Uterus (tissue), 4 donors: Measurements from ENCODE around the gene BID. TPM values are rescaled to one million over a fixed set of nuclear protein-coding genes. Genes with fewer than 3 reads are reported as not detected.

Source experiments
- DNase-seq, 2 donors: peaks; one replicate each; pipeline ENCODE4 v3.0.0-alpha.2; 2019 to 2020
- H3K27ac ChIP-seq, 2 donors: fragments of 200-600 bp; sonication (generic); 1 replicate in 1 of 2; 2 replicates in 1 of 2; pipeline ENCODE4 v1.5.1; 2016 to 2018
- H3K27me3 ChIP-seq, 2 donors: fragments of 200-600 bp; sonication (generic); one replicate each; pipeline ENCODE4 v1.5.1; 2018 to 2019; ENCODE audit warnings: control low read depth in 1 of 2
- H3K36me3 ChIP-seq, 2 donors: fragments of 200-600 bp; sonication (generic); one replicate each; pipeline ENCODE4 v1.5.1; 2019; ENCODE audit warnings: control low read depth in 1 of 2
- H3K4me1 ChIP-seq, 2 donors: fragments of 200-600 bp; sonication (generic); one replicate each; pipeline ENCODE4 v1.5.1; 2018 to 2019; ENCODE audit warnings: control low read depth in 1 of 2
- H3K4me3 ChIP-seq, 2 donors: fragments of 200-600 bp; sonication (generic); 1 replicate in 1 of 2; 2 replicates in 1 of 2; pipeline ENCODE4 v1.5.1; 2018 to 2019; ENCODE audit warnings: mild to moderate bottlenecking in 1 of 2
- H3K9me3 ChIP-seq, 2 donors: fragments of 200-600 bp; sonication (generic); one replicate each; pipeline ENCODE4 v1.5.1; 2019; ENCODE audit warnings: control low read depth in 1 of 2
- CTCF ChIP-seq, 4 experiments: fragments of 200-600 bp in 2 of 4; fragments of 450-650 bp in 2 of 4; sonication (generic) in 2 of 4; IDR thresholded peaks; one replicate each; pipeline ENCODE4 v1.5.1; 2016 to 2019; ENCODE audit warnings: antibody characterized with exemption in 4 of 4, mild to moderate bottlenecking in 2 of 4, moderate library complexity in 1 of 4
- POLR2A ChIP-seq, 2 donors: fragments of 450-650 bp; IDR thresholded peaks; one replicate each; pipeline ENCODE4 v1.6.1; 2016; ENCODE audit warnings: antibody characterized with exemption in 2 of 2, mild to moderate bottlenecking in 1 of 2, moderate library complexity in 1 of 2
- intact Hi-C: fragments of 100-400 bp; cut with DNase I; formaldehyde crosslinking; loops from one replicate; pipeline ENCODE4 v1.15.1; 2023; ENCODE audit warnings: low total_unique reads
- total RNA-seq, 4 donors: library from RNA; depleted of rRNA in 3 of 4; stranded (reverse); fragments of >200 nt in 3 of 4; gene quantifications; one replicate each; pipeline versions ENCODE4 v1.1.0 to v1.2.4, GENCODE V29; 2014 to 2023
- donor health status: DM: yes; HTN: yes; CAD: no.

The BID gene
- total RNA-seq, 4 donors from 2014 or later: 0.77 to 96.2 (median 10.4) TPM

- intact Hi-C loops: no loop called here
- no peak overlapping the region for H3K27ac ChIP-seq
- TF ChIP-seq POLR2A (IDR thresholded peaks at IDR 0.05) (no peak), CTCF (IDR thresholded peaks at IDR 0.05) (no peak)
- no peak overlapping the region for H3K4me3 ChIP-seq
- no peak for DNase-seq
- no peaks in the 10 kb centered on the region for H3K9me3 ChIP-seq
- no peaks in the 10 kb centered on the region for H3K27me3 ChIP-seq
- no peaks in the 10 kb centered on the region for H3K4me1 ChIP-seq
- no peaks in the 10 kb centered on the region for H3K36me3 ChIP-seq
These were observed 1.9 kb downstream of the BID start for GRCh38 chr22:17772249-17772957.

GRCh38 chr22:17770180-17771077 lies 3.8 kb downstream of the BID start:
- DNase-seq: no peak
- Histone ChIP-seq H3K27ac (no peak overlapping the region), H3K4me3 (no peak overlapping the region), H3K27me3 (no peaks in the 10 kb centered on the region), H3K36me3 (no peaks in the 10 kb centered on the region), H3K9me3 (no peaks in the 10 kb centered on the region), H3K4me1 (no peaks in the 10 kb centered on the region)
- intact Hi-C loops: no loop called here
- TF ChIP-seq CTCF (IDR thresholded peaks at IDR 0.05) (no peak), POLR2A (IDR thresholded peaks at IDR 0.05) (no peak)

GRCh38 chr22:17769716-17770082 lies 4.6 kb downstream of the BID start:
- Histone ChIP-seq H3K4me1 (no peaks in the 10 kb centered on the region), H3K4me3 (no peak overlapping the region), H3K9me3 (no peaks in the 10 kb centered on the region), H3K27me3 (no peaks in the 10 kb centered on the region), H3K27ac (no peak overlapping the region), H3K36me3 (no peaks in the 10 kb centered on the region)
- intact Hi-C loops: no loop called here
- DNase-seq: no peak
- TF ChIP-seq CTCF (IDR thresholded peaks at IDR 0.05) (no peak), POLR2A (IDR thresholded peaks at IDR 0.05) (no peak)

GRCh38 chr22:17769013-17769715 lies 5.1 kb downstream of the BID start:
- H3K4me3 ChIP-seq: no peak overlapping the region
- H3K27ac ChIP-seq: no peak overlapping the region
- DNase-seq: no peak
- H3K36me3 ChIP-seq: no peaks in the 10 kb centered on the region
- no peak for TF ChIP-seq CTCF (IDR thresholded peaks at IDR 0.05)
- TF ChIP-seq POLR2A (IDR thresholded peaks at IDR 0.05): no peak
- no peaks in the 10 kb centered on the region for H3K4me1 ChIP-seq
- no peaks in the 10 kb centered on the region for H3K27me3 ChIP-seq
- no peaks in the 10 kb centered on the region for H3K9me3 ChIP-seq
- intact Hi-C loops: no loop called here
